Measurements from ENCODE around the gene C15orf39. TPM values are rescaled to one million over a fixed set of nuclear protein-coding genes. Genes with fewer than 3 reads are reported as not detected.

Gene C15orf39
- total and polyA plus RNA-seq, 2 of the 13 experiments (the other 11 are each of a cell fraction or from before 2014, with no cell fraction given), result 6.2 to 13.5 TPM

GRCh38 chr15:75195122-75195765 lies 6.4 kb upstream of the C15orf39 start:
- Histone ChIP-seq H2AFZ (ENCODE audit: low read length) (no peak overlapping the region), H3K4me3 (replicated peaks in 1 of 3; ENCODE audit: insufficient read depth in 1 of 3, low read depth in 2 of 3, low read length in 3 of 3) (no peak overlapping the region), H3K9me3 (ENCODE audit: low read length) (peaks cover 8% of the 10 kb centered on the region), H3K4me2 (ENCODE audit: low read depth, low read length) (no peak overlapping the region), H3K36me3 (replicated peaks in 1 of 2; ENCODE audit: control insufficient read depth in 1 of 2, insufficient read depth in 2 of 2, low read length in 2 of 2) (no peaks in the 10 kb centered on the region), H3K27ac (ENCODE audit: extremely low read length, insufficient read depth, low read length) (no peak overlapping the region), H3K79me2 (ENCODE audit: insufficient read depth, low read length) (peaks cover 6% of the 10 kb centered on the region), H3K27me3 (ENCODE audit: control insufficient read depth in 1 of 2, insufficient read depth in 2 of 2, low read length in 2 of 2) (no peaks in the 10 kb centered on the region), H3K9ac (ENCODE audit: insufficient read depth, low read depth, low read length) (no peak overlapping the region), H4K20me1 (ENCODE audit: insufficient read depth, low read length) (no peaks in the 10 kb centered on the region), H3K4me1 (ENCODE audit: insufficient read depth, low read length) (peaks cover 79% of the 10 kb centered on the region)
- BruUV-seq (replicated peaks), result no TSS peak
- ChIA-PET POLR2A (interaction anchor here (1.3 to 6.8 kb wide), 2 partner anchors 16 to 55 kb away, joined by 4 to 151 read pairs; no protein-coding TSS in a partner anchor), CTCF (ENCODE audit: low intra/inter-chr PET ratio, low total read pairs) (no interaction called here)
- in situ Hi-C loops (cut with HindIII; ENCODE audit: extremely low pct_ligation_motif_present, low pct_unique_long_range_greater_than_20kb), result no loop called here
- 57% methylated on average over 10 of the region's 13 CpGs for WGBS (ENCODE audit: low lambda C conversion rate)
- TF ChIP-seq POGK (CRISPR knock-in tag; conservative IDR thresholded peaks at IDR 0.05) (no peak), ZNF687 (CRISPR knock-in tag; IDR thresholded peaks at IDR 0.05) (peak; percentile 12; the same call in 1 of the 2 replicates), GFI1 (CRISPR knock-in tag; IDR thresholded peaks at IDR 0.05; ENCODE audit: borderline replicate concordance) (no peak), KDM5B (CRISPR knock-in tag; IDR thresholded peaks at IDR 0.05; ENCODE audit: borderline replicate concordance) (no peak)
- FAIRE-seq (no peak), DNase-seq (ENCODE audit: low spot score) (no peak), ATAC-seq (no peak)
- intact Hi-C loops (cut with micrococcal nuclease; ENCODE audit: unreplicated experiment), result no loop called here

Data from HepG2 (cell line).